PC-3 (cell line): Measurements from ENCODE around the gene SLC38A4. TPM values are rescaled to one million over a fixed set of nuclear protein-coding genes. Genes with fewer than 3 reads are reported as not detected.

Experiments
- ATAC-seq: fragments of 200-7000 bp; cut with Tn5 transposase; 2 replicates; pipeline ENCODE4 v1.9.1; 2020; ENCODE audit warnings: mild to moderate bottlenecking, moderate library complexity
- BruUV-seq: library from RNA; stranded (reverse); fragments of 400-500 nt; replicated peaks from 2 replicates; lab custom pipeline; 2021; lab: Mats Ljungman, UMichigan
- CTCF ChIA-PET: fragments of 300-600 bp; sonication (Branson Sonifier 250); formaldehyde crosslinking; loops from one replicate; lab custom pipeline; 2022; ENCODE audit warnings: antibody characterized with exemption; lab: Charles Lee
- POLR2A ChIA-PET: fragments of 300-600 bp; sonication (Branson Sonifier 250); formaldehyde crosslinking; loops from one replicate; lab custom pipeline; 2022; ENCODE audit warnings: antibody characterized with exemption; ENCODE audit not compliant: unreplicated experiment; lab: Charles Lee
- DNase-seq: peaks from one replicate; pipeline ENCODE4 v3.0.0-alpha.2; 2015
- H2AFZ ChIP-seq: fragments of 300-600 bp; sonication (generic); 2 replicates; pipeline ENCODE4 v1.6.0; 2016; ENCODE audit warnings: antibody characterized with exemption, low read length
- H3F3A ChIP-seq: fragments of 300-600 bp; sonication (generic); one replicate; pipeline ENCODE4 v1.6.0; 2017; ENCODE audit warnings: antibody characterized with exemption, low read length, control low read depth, mild to moderate bottlenecking; ENCODE audit not compliant: unreplicated experiment
- H3K27ac ChIP-seq: fragments of 300-600 bp; sonication (generic); 2 replicates; pipeline ENCODE4 v1.5.1; 2016; ENCODE audit warnings: mild to moderate bottlenecking, low read length
- H3K27me3 ChIP-seq: fragments of 300-600 bp; sonication (generic); 2 replicates; pipeline ENCODE4 v1.6.1; 2016; ENCODE audit warnings: low read length, mixed read lengths
- H3K36me3 ChIP-seq: fragments of 300-600 bp; sonication (generic); 2 replicates; pipeline ENCODE4 v1.6.1; 2016; ENCODE audit warnings: low read depth, mixed run types, low read length, mixed read lengths
- H3K4me1 ChIP-seq: fragments of 300-600 bp; sonication (generic); 2 replicates; pipeline ENCODE4 v1.5.1; 2016; ENCODE audit warnings: low read length; ENCODE audit not compliant: insufficient read depth
- H3K4me2 ChIP-seq: fragments of 300-600 bp; sonication (generic); 2 replicates; pipeline ENCODE4 v1.6.0; 2016; ENCODE audit warnings: low read length
- H3K4me3 ChIP-seq: fragments of 300-600 bp; sonication (generic); 2 replicates; pipeline ENCODE4 v1.5.1; 2016; ENCODE audit warnings: mild to moderate bottlenecking, low read length, mixed read lengths
- H3K79me2 ChIP-seq: fragments of 300-600 bp; sonication (generic); 2 replicates; pipeline ENCODE4 v1.6.1; 2017; ENCODE audit warnings: low read length, mixed read lengths
- H3K9ac ChIP-seq: fragments of 300-600 bp; sonication (generic); 2 replicates; pipeline ENCODE4 v1.6.0; 2016; ENCODE audit warnings: mild to moderate bottlenecking, low read length
- H3K9me2 ChIP-seq: fragments of 300-600 bp; sonication (generic); replicated peaks from 2 replicates; pipeline ENCODE4 v1.6.1; 2016; ENCODE audit warnings: mixed run types, low read length, mixed read lengths
- H3K9me3 ChIP-seq: fragments of 300-600 bp; sonication (generic); 2 replicates; pipeline ENCODE4 v1.6.1; 2016; ENCODE audit warnings: low read length, mixed read lengths
- H4K20me1 ChIP-seq: fragments of 300-600 bp; sonication (generic); 2 replicates; pipeline ENCODE4 v1.6.1; 2016; ENCODE audit warnings: low read length, mixed read lengths
- EZH2 ChIP-seq: fragments of 300-600 bp; sonication (generic); IDR thresholded peaks from one replicate; pipeline ENCODE4 v1.6.1; 2017; ENCODE audit warnings: antibody characterized with exemption, mild to moderate bottlenecking, low read length; ENCODE audit not compliant: unreplicated experiment
- EZH2phosphoT487 ChIP-seq: fragments of 300-600 bp; sonication (generic); IDR thresholded peaks from 2 replicates; pipeline ENCODE4 v1.6.1; 2018; ENCODE audit warnings: mild to moderate bottlenecking, antibody characterized with exemption, low read length, borderline replicate concordance
- intact Hi-C: fragments of 100-400 bp; cut with micrococcal nuclease; formaldehyde crosslinking; loops from 2 replicates; pipeline ENCODE4 v1.9.0; 2023
- total RNA-seq: library from RNA; depleted of rRNA; stranded (reverse); fragments of >200 nt; gene quantifications from 2 replicates; pipeline ENCODE4 v1.2.3, GENCODE V29; 2014
- TF ChIP-seq, protein P1 (sequence below): fragments of 300-600 bp; sonication (generic); conservative IDR thresholded peaks from 2 replicates; pipeline ENCODE4 v1.5.1; 2017; ENCODE audit warnings: antibody characterized with exemption, low read depth, mild to moderate bottlenecking, low read length

SLC38A4 gene
- total RNA-seq, 1 experiment from 2014 or later, result not detected

DNA sequence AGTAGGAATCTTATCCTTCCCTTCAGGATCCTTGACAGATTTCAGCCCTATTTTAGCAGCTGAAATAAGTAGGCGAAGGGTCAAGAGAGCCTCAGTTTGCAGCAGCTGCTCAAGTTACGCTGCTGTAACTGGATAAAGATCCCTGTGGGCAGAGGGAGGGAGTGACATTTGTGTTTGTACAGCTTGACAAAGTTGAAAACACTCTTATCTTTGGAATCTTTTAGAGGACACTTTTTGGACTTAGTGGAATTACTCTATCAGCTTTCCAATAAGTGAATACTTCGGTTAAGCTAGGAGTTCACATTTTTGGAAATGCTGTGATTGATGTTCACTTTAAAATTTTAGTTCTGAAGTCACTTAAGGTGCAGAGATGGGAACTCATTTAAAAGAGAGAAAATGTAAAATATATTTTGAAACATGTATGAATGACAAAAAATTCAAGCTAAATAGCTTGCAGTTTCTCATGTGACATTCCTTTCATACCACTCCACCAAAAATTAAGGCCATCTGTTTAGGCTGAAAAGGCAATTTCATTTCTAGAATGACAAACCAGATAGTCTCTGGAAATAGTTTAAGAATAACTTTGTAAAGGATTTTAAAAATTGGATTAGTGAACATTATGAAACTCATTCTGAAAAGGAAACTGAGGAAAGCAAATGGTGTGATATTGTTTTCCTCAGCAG lies 55.2 kb downstream of the SLC38A4 start:
- Histone ChIP-seq H3K79me2 (no peaks in the 10 kb centered on the region), H3F3A (no peaks in the 10 kb centered on the region), H3K36me3 (no peaks in the 10 kb centered on the region), H3K9me3 (no peaks in the 10 kb centered on the region), H3K4me1 (peaks cover 38% of the 10 kb centered on the region), H3K4me3 (peak overlapping the region; percentile 13; the same call in 1 of the 2 replicates), H3K4me2 (peak overlapping the region; percentile 68), H3K9me2 (no peaks in the 10 kb centered on the region), H3K9ac (no peak overlapping the region), H3K27me3 (no peaks in the 10 kb centered on the region), H4K20me1 (no peaks in the 10 kb centered on the region), H3K27ac (no peak overlapping the region), H2AFZ (0 out of 2 replicates have a peak overlapping the region, but pooled peaks have one; percentile 11)
- ChIA-PET CTCF (no interaction called here), POLR2A (no interaction called here)
- no TSS peak for BruUV-seq
- intact Hi-C loops, result loop anchor here (5.0 kb wide), 1 partner anchor 93 kb away; no protein-coding TSS in a partner anchor
- ATAC-seq (peak; percentile 40), DNase-seq (peak; percentile 47)
- TF ChIP-seq EZH2phosphoT487 (no peak), EZH2 (no peak)
- TF ChIP-seq, protein P1, sequence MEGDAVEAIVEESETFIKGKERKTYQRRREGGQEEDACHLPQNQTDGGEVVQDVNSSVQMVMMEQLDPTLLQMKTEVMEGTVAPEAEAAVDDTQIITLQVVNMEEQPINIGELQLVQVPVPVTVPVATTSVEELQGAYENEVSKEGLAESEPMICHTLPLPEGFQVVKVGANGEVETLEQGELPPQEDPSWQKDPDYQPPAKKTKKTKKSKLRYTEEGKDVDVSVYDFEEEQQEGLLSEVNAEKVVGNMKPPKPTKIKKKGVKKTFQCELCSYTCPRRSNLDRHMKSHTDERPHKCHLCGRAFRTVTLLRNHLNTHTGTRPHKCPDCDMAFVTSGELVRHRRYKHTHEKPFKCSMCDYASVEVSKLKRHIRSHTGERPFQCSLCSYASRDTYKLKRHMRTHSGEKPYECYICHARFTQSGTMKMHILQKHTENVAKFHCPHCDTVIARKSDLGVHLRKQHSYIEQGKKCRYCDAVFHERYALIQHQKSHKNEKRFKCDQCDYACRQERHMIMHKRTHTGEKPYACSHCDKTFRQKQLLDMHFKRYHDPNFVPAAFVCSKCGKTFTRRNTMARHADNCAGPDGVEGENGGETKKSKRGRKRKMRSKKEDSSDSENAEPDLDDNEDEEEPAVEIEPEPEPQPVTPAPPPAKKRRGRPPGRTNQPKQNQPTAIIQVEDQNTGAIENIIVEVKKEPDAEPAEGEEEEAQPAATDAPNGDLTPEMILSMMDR, result no peak

DNA sequence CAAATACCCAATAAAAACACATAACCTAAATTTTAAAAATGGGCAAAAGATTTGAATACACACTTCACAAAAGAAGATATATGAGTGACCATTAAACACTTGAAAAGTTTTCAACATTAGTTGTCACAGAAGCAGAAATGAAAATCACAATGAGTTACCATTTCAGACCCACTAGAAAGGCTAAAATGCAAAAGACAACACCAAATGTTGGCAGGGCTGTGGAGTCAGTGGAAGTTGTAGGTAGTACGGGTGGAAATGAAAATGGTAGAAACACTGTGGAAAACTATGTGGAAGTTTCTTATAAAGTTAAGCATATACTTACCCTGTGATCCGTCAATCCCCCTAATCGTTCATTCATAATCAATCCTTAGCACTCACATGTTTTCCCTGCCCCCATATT lies 61.8 kb downstream of the SLC38A4 start:
- ATAC-seq, result no peak
- no TSS peak for BruUV-seq
- Histone ChIP-seq H2AFZ (no peak overlapping the region), H3K4me3 (no peak overlapping the region), H3K27me3 (no peaks in the 10 kb centered on the region), H3K4me1 (no peaks in the 10 kb centered on the region), H3K36me3 (no peaks in the 10 kb centered on the region), H3K9me3 (no peaks in the 10 kb centered on the region), H4K20me1 (no peaks in the 10 kb centered on the region), H3K4me2 (no peak overlapping the region), H3K9ac (no peak overlapping the region), H3K27ac (no peak overlapping the region), H3K79me2 (no peaks in the 10 kb centered on the region), H3F3A (no peaks in the 10 kb centered on the region), H3K9me2 (no peaks in the 10 kb centered on the region)
- ChIA-PET POLR2A (interaction anchor here (0.6 kb wide), 1 partner anchor 332 kb away, joined by 3 read pairs; no protein-coding TSS in a partner anchor), CTCF (no interaction called here)
- intact Hi-C loops, result no loop called here
- no peak for DNase-seq
- no peak for TF ChIP-seq EZH2
- no peak for TF ChIP-seq EZH2phosphoT487
- TF ChIP-seq, protein P1, result no peak

DNA sequence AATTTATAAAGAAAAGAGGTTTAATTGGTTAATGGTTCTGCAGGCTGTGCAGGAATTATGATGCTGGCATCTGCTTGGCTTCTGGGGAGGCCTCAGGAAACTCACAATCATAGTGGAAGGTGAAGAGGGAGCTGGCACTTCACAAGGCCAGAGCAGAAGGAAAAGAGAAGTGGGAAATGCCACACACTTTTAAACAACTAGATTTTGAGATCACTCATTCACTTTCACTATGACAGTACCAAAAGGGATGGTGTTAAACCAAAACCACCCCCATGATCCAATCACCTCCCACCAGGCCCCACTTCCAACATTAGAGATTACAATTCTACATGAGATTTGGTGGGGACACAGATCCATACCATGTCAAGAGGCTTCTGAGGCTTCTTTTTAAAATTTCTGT lies 62.6 kb downstream of the SLC38A4 start:
- POLR2A ChIA-PET, result no interaction called here

More for the DNA sequence above, 62.6 kb downstream of the SLC38A4 start:
- Histone ChIP-seq H3K27ac (no peak overlapping the region), H3K9ac (no peak overlapping the region), H3K36me3 (no peaks in the 10 kb centered on the region), H3K9me3 (no peaks in the 10 kb centered on the region), H2AFZ (no peak overlapping the region), H4K20me1 (no peaks in the 10 kb centered on the region), H3K9me2 (no peaks in the 10 kb centered on the region), H3K4me3 (no peak overlapping the region), H3F3A (no peaks in the 10 kb centered on the region), H3K4me2 (no peak overlapping the region), H3K27me3 (no peaks in the 10 kb centered on the region), H3K79me2 (no peaks in the 10 kb centered on the region), H3K4me1 (no peaks in the 10 kb centered on the region)
- TF ChIP-seq, protein P1, result no peak
- TF ChIP-seq EZH2phosphoT487, result no peak
- no peak for TF ChIP-seq EZH2
- DNase-seq (no peak), ATAC-seq (no peak)
- no TSS peak for BruUV-seq
- intact Hi-C loops, result no loop called here
- CTCF ChIA-PET, result no interaction called here
